ENCODE measurements around the gene GSTO1. TPM values are rescaled to one million over a fixed set of nuclear protein-coding genes. Genes with fewer than 3 reads are reported as not detected.
"Not testable (repeated sequence)": the region's sequence is repeated elsewhere in the genome, so short reads cannot be mapped to it uniquely, and the experiment has no call there.

GSTO1 gene
- 100 to 1,000 TPM; 133 to 138 TPM for total RNA-seq

- ChIA-PET CTCF (interaction anchor here (0.6 to 2.8 kb wide), 4 partner anchors 12 to 928 kb away, joined by 3 to 12 read pairs (median 4); no protein-coding TSS in a partner anchor), POLR2A (interaction anchor here (0.6 to 5.6 kb wide), 3 partner anchors 14 to 260 kb away, joined by 3 to 45 read pairs (median 5); partner anchors contain the start of genes CFAP43 and GSTO2)
These were observed at the start of gene GSTO1 for GRCh38 chr10:104254493-104255310. Gene GSTO1, plus strand, starts transcription at chr10:104254892. Its CDS starts 37 bp downstream, at chr10:104254929.

GRCh38 chr10:104208730-104209129, 46.0 kb upstream of the GSTO1 start:
- CTCF ChIA-PET = no interaction called here
- POLR2A ChIA-PET = no interaction called here

GRCh38 chr10:104209575-104210198, 45.0 kb upstream of the GSTO1 start:
- POLR2A ChIA-PET = no interaction called here

GRCh38 chr10:104216631-104217030, 38.1 kb upstream of the GSTO1 start:
- ChIA-PET POLR2A (no interaction called here), CTCF (no interaction called here)

More at GRCh38 chr10:104209575-104210198, 45.0 kb upstream of the GSTO1 start:
- CTCF ChIA-PET = no interaction called here

- POLR2A ChIA-PET = no interaction called here
- CTCF ChIA-PET = no interaction called here
These were observed 35.9 kb upstream of the GSTO1 start for GRCh38 chr10:104218751-104219150.

GRCh38 chr10:104220522-104220921, 34.2 kb upstream of the GSTO1 start:
- CTCF ChIA-PET = no interaction called here

GRCh38 chr10:104223304-104223703, 31.4 kb upstream of the GSTO1 start:
- ChIA-PET CTCF (no interaction called here), POLR2A (no interaction called here)

More at GRCh38 chr10:104220522-104220921, 34.2 kb upstream of the GSTO1 start:
- POLR2A ChIA-PET = no interaction called here

- ChIA-PET CTCF (interaction anchor here (0.6 kb wide), 1 partner anchor 235 kb away, joined by 3 read pairs; no protein-coding TSS in a partner anchor), POLR2A (no interaction called here)
These were observed 24.2 kb upstream of the GSTO1 start for GRCh38 chr10:104230490-104230889.

GRCh38 chr10:104231784-104232612, 22.7 kb upstream of the GSTO1 start, which contains the start of gene CFAP43:
Gene CFAP43, minus strand, starts transcription at chr10:104232364. Its CDS starts 118 bp downstream, at chr10:104232246.
- POLR2A ChIA-PET = interaction anchor here (0.8 kb wide), 1 partner anchor 23 kb away, joined by 3 read pairs; the partner anchor contains the start of gene GSTO1

GRCh38 chr10:104232613-104233102, 22.0 kb upstream of the GSTO1 start:
- POLR2A ChIA-PET = no interaction called here
- CTCF ChIA-PET = interaction anchor here (1.0 kb wide), 1 partner anchor 15 kb away, joined by 3 read pairs; no protein-coding TSS in a partner anchor

More at GRCh38 chr10:104231784-104232612, 22.7 kb upstream of the GSTO1 start, which contains the start of gene CFAP43:
- CTCF ChIA-PET = no interaction called here

- CTCF ChIA-PET = no interaction called here
- POLR2A ChIA-PET = no interaction called here
These were observed 20.9 kb upstream of the GSTO1 start for GRCh38 chr10:104233817-104234216.

GRCh38 chr10:104234934-104235333, 19.8 kb upstream of the GSTO1 start:
- ChIA-PET POLR2A (no interaction called here), CTCF (no interaction called here)

- CTCF ChIA-PET = no interaction called here
- POLR2A ChIA-PET = no interaction called here
These were observed 18.9 kb upstream of the GSTO1 start for GRCh38 chr10:104235801-104236200.

GRCh38 chr10:104240078-104240477, 14.6 kb upstream of the GSTO1 start:
- ChIA-PET CTCF (no interaction called here), POLR2A (no interaction called here)

GRCh38 chr10:104242545-104242944, 12.1 kb upstream of the GSTO1 start:
- ChIA-PET CTCF (no interaction called here), POLR2A (no interaction called here)

- CTCF ChIA-PET, POLR2A ChIA-PET: not testable (repeated sequence)
These were observed 11.7 kb upstream of the GSTO1 start for GRCh38 chr10:104243009-104243408.

GRCh38 chr10:104243512-104243911, 11.2 kb upstream of the GSTO1 start:
- CTCF ChIA-PET = interaction anchor here (0.7 kb wide), 1 partner anchor 47 kb away, joined by 3 read pairs; no protein-coding TSS in a partner anchor
- POLR2A ChIA-PET = no interaction called here

GRCh38 chr10:104245066-104245632, 9.5 kb upstream of the GSTO1 start:
- POLR2A ChIA-PET = interaction anchor here (0.7 kb wide), 1 partner anchor 531 kb away, joined by 3 read pairs; no protein-coding TSS in a partner anchor
- CTCF ChIA-PET = no interaction called here

GRCh38 chr10:104246976-104247375, 7.7 kb upstream of the GSTO1 start:
- CTCF ChIA-PET = interaction anchor here (1.6 kb wide), 1 partner anchor 14 kb away, joined by 3 read pairs; no protein-coding TSS in a partner anchor
- POLR2A ChIA-PET = no interaction called here
